GM19455 (cell line): ENCODE results near the gene MEIS1.

Source experiments
- ATAC-seq: cut with Tn5 transposase; IDR thresholded peaks from one replicate; pipeline ENCODE4 v1.9.1; 2021; ENCODE audit not compliant: unreplicated experiment

MEIS1 gene

GRCh38 chr2:66561645-66562303 lies 126.8 kb downstream of the MEIS1 start:
- no peak for ATAC-seq

GRCh38 chr2:66562304-66562685 lies 127.4 kb downstream of the MEIS1 start:
- no peak for ATAC-seq

GRCh38 chr2:66563473-66563872 lies 128.5 kb downstream of the MEIS1 start:
- no peak for ATAC-seq

GRCh38 chr2:66565291-66565690 lies 130.4 kb downstream of the MEIS1 start:
- no peak for ATAC-seq

- ATAC-seq, result no peak
These were observed 131.9 kb downstream of the MEIS1 start for GRCh38 chr2:66566726-66567399.

- no peak for ATAC-seq
These were observed 132.8 kb downstream of the MEIS1 start for GRCh38 chr2:66567729-66568128.

GRCh38 chr2:66568650-66569300 lies 133.8 kb downstream of the MEIS1 start:
- no peak for ATAC-seq

GRCh38 chr2:66569321-66569851 lies 134.5 kb downstream of the MEIS1 start:
- no peak for ATAC-seq

GRCh38 chr2:66569974-66570373 lies 135.0 kb downstream of the MEIS1 start:
- ATAC-seq, result no peak

- ATAC-seq, result no peak
These were observed 135.5 kb downstream of the MEIS1 start for GRCh38 chr2:66570471-66570870.

GRCh38 chr2:66571918-66572317 lies 137.0 kb downstream of the MEIS1 start:
- no peak for ATAC-seq

- no peak for ATAC-seq
These were observed 137.5 kb downstream of the MEIS1 start for GRCh38 chr2:66572391-66572790.

GRCh38 chr2:66573416-66573815 lies 138.5 kb downstream of the MEIS1 start:
- no peak for ATAC-seq

GRCh38 chr2:66573821-66574233 lies 138.9 kb downstream of the MEIS1 start:
- no peak for ATAC-seq

GRCh38 chr2:66574701-66575624 lies 140.0 kb downstream of the MEIS1 start:
- no peak for ATAC-seq

GRCh38 chr2:66575625-66576310 lies 140.8 kb downstream of the MEIS1 start:
- ATAC-seq, result no peak

GRCh38 chr2:66576311-66576560 lies 141.3 kb downstream of the MEIS1 start:
- ATAC-seq, result no peak

- ATAC-seq, result no peak
These were observed 141.8 kb downstream of the MEIS1 start for GRCh38 chr2:66576561-66577320.

- ATAC-seq, result no peak
These were observed 142.6 kb downstream of the MEIS1 start for GRCh38 chr2:66577321-66578053.
